GM18873 (cell line): ENCODE results near the gene MTCL1.
"Not testable (repeated sequence)": the region's sequence is repeated elsewhere in the genome, so short reads cannot be mapped to it uniquely, and the experiment has no call there.

Experiments
- ATAC-seq: cut with Tn5 transposase; IDR thresholded peaks from one replicate; pipeline ENCODE4 v1.9.1; 2021; ENCODE audit warnings: mild to moderate bottlenecking, moderate library complexity, moderate number of reproducible peaks; ENCODE audit not compliant: unreplicated experiment, low FRiP score

The MTCL1 gene

DNA sequence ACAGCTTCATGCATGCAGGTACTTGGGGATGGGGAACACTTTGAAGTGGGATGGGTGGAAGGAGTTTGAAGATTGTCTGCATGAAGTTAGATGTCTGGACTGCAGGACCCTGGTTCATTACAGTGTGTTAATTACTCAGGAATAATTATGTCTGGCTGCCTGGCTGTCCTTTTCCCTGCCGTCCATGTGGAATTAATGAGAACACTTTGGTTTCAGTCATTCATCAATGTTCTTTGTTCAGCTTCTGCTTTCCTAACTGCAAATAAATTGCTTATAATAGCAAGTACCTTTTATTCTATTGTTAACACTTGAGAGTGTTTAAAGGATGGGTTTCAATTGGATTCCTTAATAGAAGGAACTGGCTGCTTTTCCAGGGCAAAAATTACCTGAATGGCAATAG lies 35.8 kb downstream of the MTCL1 start:
- ATAC-seq, result no peak

GRCh38 chr18:8741532-8741931 lies 36.2 kb downstream of the MTCL1 start:
- no peak for ATAC-seq

- ATAC-seq, result no peak
These were observed 37.3 kb downstream of the MTCL1 start for GRCh38 chr18:8742387-8743361.

DNA sequence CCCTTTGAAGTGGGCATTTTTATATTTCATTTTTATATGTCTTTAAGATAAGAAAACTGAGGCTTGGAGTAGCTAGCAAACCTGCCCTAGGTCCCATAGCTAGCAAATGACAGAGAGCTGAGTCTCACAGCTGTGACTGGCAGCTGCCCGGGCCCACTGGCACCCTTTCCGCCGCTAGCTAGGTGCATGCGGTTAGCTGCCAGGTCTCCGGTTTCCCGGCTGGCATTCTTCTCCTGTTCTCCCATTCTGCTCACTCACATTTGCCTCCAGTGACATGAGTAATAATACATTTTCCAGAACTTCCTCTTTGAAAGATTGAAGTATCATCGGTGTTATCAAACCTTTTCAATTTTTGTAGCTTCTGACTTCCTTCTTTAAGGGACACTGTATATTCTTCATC lies 38.7 kb downstream of the MTCL1 start:
- ATAC-seq, result no peak

GRCh38 chr18:8744656-8745055 lies 39.3 kb downstream of the MTCL1 start:
- no peak for ATAC-seq

DNA sequence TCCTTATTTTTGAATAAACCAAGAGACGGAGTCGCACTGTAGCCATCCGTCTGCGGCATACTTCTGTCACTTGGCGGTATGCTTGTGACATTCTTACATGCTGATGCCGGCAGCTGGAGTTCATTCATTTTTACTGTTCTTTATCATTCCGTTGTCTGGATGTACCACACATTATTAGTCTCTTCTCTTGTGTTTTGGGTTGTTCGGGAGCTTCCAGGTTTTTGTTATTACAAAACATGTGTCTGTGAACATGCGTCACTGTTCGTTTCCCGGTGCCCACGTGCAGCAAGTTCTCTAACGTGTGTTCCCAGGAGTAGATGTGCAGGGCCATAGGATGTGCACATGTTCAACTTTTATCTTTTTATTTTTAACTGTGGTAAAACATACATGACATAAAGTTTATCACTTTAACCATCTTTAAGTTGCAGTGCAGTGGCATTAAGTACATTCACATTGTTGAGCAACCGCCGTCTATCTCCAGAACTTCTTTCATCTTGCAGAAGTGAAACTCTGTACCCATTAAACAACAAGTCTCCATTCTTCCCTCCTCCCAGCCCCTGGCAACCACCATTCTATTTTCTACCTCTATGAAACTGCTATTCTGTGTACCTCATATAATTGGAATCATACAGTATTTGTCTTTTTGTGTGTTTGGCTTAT lies 40.1 kb downstream of the MTCL1 start:
- ATAC-seq, result no peak

DNA sequence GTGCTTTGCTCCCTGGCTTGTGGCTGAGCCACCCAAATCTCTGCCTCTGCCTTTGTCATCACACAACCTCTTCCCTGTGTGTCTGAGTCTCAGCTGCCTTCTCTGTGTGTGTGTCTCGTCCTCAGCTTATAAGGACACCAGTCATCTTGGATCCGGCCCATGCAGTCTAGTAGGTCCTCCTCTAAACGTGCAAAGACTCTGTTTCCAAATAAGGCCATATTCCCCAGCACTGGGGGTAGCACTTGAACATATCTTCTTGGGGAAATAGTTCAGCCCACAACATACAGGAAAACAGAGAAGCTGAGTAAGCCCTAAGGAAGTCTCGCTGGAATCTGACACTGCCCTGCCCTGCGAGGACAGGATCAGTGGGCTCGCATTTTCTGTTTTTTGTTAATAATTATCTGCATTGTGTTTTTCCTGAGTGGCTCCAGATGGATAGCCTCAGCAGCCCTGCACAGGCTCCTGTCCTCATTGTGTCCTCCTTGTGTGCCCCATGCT lies 42.1 kb downstream of the MTCL1 start:
- ATAC-seq, result no peak

GRCh38 chr18:8749492-8749891 lies 44.1 kb downstream of the MTCL1 start:
- ATAC-seq, result no peak

DNA sequence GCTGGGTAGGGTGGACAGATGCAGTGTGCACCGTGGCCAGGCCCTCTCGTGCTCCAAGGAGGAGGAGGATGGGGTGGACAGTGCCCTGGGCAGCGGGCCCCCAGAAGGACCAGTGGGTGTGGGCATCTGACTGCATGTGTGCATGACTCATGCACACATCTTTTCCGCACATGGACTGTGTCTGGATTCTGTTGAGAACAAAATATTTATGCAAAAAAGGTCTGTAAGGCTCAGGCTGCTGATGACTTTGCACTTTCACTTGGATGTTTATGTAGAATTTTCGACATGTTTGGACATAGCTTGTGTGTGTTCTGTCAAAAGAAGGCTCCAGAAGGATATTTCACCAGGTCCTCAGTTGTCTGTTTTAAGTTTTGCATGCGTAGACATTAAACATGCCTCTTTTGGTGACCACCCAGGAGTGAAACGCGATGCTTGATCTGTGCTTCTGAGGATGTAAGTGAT lies 45.6 kb downstream of the MTCL1 start:
- no peak for ATAC-seq

- no peak for ATAC-seq
These were observed 46.3 kb downstream of the MTCL1 start for GRCh38 chr18:8751692-8752091.

DNA sequence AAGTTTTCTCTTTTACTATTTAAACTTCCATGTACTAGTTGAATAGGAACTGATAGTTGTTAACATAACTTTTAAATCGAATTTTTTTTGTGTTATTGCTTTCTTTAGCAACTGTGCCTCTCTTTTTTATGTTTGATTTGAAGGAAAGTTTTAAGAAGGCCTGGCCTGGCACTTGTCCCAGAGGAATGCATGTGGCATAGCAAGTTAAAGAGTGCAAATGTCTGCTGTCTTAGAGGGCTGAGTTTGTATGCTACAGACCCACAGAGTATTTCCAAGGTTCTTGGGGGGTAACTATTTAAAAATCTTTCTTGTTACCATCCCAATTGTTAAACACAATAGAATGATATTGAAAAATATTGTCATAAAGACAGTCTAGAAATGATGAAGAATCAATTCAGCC lies 47.0 kb downstream of the MTCL1 start:
- ATAC-seq, result no peak

DNA sequence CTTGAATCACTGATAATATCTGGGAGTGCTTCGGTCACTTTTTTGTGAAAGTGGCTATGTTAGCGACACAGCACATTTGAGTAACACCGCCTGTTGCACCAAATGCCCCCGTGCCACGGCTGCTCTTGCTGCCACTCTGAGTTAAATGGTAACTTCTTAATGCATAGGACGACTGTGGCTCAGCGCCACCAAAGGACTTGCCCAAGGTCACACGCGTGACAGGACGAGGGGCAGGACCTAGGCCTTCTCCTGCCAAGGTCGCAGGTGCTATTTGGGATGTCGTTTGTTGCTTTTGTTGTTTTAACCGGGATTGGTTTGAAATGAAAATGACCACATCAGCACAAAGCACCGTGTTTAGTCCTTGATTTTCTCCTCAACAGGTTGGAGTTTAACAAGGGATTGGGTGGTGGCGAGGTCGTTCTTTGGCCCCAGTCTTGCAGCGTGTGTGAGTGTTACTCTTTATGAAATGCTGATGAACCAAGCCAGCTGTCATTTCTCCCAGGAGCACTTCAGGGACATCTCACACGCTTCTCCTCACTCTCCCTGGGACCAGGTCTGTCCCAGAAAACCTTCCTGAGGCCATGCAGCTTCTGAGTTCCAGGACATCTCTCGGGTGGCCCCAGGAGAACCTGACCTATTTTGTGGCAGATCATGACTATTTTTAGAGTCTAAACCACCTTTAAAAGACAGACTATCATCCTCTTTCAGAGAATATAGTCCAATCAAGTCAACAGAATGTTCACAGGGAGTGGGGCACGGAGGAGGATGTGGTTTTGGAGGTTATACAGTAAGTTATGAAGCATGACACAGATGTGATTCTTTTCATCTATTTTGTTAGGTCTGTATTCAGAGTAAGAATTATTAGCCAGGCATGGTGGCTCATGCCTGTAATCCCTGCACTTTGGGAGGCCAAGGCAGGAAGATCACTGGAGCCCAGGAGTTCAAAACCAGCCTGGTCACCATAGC lies 49.9 kb downstream of the MTCL1 start:
- ATAC-seq, result no peak

- no peak for ATAC-seq
These were observed 51.2 kb downstream of the MTCL1 start for GRCh38 chr18:8756571-8756970.

GRCh38 chr18:8757396-8757997 lies 52.1 kb downstream of the MTCL1 start:
- ATAC-seq, result no peak

DNA sequence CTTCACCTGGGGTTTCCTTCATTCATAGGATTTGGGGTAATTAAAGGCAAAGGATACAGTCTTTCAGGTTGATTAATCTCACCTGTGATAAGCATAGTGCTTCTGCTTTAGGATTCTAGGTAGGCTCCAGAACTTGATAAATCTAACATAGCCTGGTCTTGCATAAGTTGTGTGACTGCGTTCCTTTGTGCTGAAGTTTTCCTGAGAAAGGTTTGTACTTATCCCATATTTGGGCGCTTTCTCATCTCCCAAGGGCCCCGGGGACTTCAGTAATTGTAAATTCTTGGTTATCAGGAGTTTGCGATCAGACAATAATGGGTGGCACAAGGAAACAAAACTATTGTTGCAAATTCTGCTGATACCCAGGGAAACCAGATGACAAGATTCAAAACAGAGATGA lies 53.1 kb downstream of the MTCL1 start:
- no peak for ATAC-seq

DNA sequence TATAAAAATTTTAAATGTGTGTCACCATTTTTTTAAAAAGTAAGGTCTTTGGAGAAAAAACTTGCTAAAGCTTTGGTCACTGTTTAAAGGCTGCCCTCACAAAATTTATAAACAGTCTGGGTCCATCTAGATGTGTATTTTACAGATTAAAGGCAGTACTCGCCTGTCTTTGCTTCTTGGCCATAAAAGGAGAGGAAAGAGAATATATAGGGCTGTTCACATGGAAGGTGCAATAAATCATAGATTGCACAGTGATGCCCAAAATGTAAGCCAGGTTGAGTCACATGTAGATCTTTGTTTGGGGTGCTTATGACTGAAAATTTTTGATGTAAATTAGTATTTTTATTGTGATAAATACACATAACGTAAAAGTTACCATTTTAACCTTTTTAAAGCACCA lies 55.6 kb downstream of the MTCL1 start:
- no peak for ATAC-seq

DNA sequence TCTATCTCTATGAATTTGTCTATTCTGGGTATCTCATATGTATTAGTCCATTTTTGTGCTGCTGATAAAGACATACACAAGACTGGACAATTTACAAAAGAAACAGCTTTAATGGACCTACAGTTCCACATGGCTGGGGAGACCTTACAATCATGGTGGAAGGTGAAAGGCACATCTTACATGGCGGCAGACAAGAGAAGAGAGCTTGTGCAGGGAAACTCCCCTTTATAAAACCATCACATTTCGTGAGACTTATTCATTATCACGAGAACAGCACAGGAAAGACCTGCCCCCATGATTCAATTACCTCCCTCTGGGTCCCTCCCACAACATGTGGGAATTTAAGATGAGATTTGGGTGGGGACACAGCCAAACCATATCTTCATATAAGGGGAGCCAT lies 56.2 kb downstream of the MTCL1 start:
- ATAC-seq, result not testable (repeated sequence)

DNA sequence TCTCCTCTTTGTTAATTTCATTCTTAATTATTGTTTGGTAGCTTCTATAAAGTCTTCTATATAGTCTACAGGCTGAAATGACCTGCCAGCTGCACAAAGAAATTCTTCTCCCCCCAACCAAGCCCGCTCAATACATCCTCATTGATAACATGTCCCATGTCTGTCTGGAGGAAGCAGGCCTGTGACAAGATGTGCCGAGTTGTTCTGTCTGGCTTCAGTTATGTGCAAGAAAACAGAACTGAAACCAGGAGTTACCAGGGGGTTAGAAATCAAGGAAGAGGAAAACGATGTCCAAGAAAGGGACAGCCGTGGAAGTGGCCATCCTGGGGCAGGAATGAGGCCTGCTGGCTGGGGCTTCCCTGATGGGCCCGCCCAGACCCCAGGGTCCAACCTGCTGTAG lies 57.6 kb downstream of the MTCL1 start:
- ATAC-seq, result no peak

DNA sequence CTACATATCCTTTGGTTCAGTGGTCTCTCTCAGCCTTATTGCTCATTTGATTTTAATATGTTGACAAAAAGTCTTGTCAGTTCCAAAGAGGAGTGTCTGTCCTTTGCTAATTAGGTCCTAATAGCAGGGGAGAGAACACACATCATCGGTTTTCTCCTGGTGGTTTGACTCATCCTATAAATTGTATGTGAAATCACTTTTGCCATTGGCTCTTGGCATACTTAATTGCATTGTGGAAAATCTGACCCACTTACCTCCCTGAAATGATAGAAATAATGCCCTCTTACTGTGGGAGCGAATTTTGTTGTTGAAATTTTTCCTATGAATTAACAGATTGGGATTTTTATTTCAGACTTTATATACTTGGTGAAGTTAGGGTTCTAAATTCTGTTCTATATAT lies 58.3 kb downstream of the MTCL1 start:
- ATAC-seq, result no peak
